HCT116 (cell line): Measurements from ENCODE around the gene PLCB2.

Source experiments
- CTCF ChIP-seq, 3 experiments: fragments of 200-600 bp in 1 of 3; sonication (generic) in 1 of 3; IDR thresholded peaks in 2 of 3; conservative IDR thresholded peaks in 1 of 3; 2 replicates each; pipeline ENCODE4 v1.5.1; 2012 to 2017; ENCODE audit warnings: low read depth in 2 of 3, low read length in 2 of 3, antibody characterized with exemption in 1 of 3, borderline replicate concordance in 1 of 3, control low read depth in 1 of 3, mild to moderate bottlenecking in 1 of 3, mixed read lengths in 1 of 3, mixed run types in 1 of 3, moderate library complexity in 1 of 3; ENCODE audit not compliant: insufficient read depth in 1 of 3
- EGR1 ChIP-seq: IDR thresholded peaks from 2 replicates; pipeline ENCODE4 v1.6.1; 2012; ENCODE audit warnings: low read depth
- JUND ChIP-seq: IDR thresholded peaks from 2 replicates; pipeline ENCODE4 v1.6.1; 2012
- MAX ChIP-seq: IDR thresholded peaks from 2 replicates; pipeline ENCODE4 v1.6.1; 2012
- SIN3A ChIP-seq: IDR thresholded peaks from 2 replicates; pipeline ENCODE4 v1.6.1; 2012; ENCODE audit warnings: low read depth

GRCh38 chr15:40344217-40344616, 36.5 kb upstream of the PLCB2 start:
- TF ChIP-seq MAX (no peak), JUND (no peak), EGR1 (no peak), CTCF (IDR thresholded peaks at IDR 0.05 in 2 of 3, conservative IDR thresholded peaks at IDR 0.05 in 1 of 3; ENCODE audit: borderline replicate concordance in 1 of 3, insufficient read depth in 1 of 3, low read depth in 2 of 3, low read length in 2 of 3) (no peak), SIN3A (no peak)
